Prostate gland (tissue), 2 donors: Measurements from ENCODE around the gene DPM2. TPM values are rescaled to one million over a fixed set of nuclear protein-coding genes. Genes with fewer than 3 reads are reported as not detected.
A peak's percentile ranks its signal among the peaks of the same experiment; 100 is the strongest.

Experiments used
- DNase-seq: peaks from one replicate; pipeline ENCODE4 v3.0.0-alpha.2; 2019; ENCODE audit warnings: low spot score
- H3K27ac ChIP-seq, 2 donors: fragments of 200-600 bp; sonication (generic); 2 replicates each; pipeline ENCODE4 v1.5.1; 2017 to 2019
- H3K27me3 ChIP-seq: fragments of 200-600 bp; sonication (generic); replicated peaks from 2 replicates; pipeline ENCODE4 v1.5.1; 2019; ENCODE audit not compliant: insufficient read depth
- H3K36me3 ChIP-seq, 2 donors: fragments of 200-600 bp; sonication (generic); 1 replicate in 1 of 2; 2 replicates in 1 of 2; pipeline versions ENCODE4 v1.5.1 to v1.8.1; 2017 to 2019
- H3K4me1 ChIP-seq: fragments of 200-600 bp; sonication (generic); replicated peaks from 2 replicates; pipeline ENCODE4 v1.5.1; 2019
- H3K4me3 ChIP-seq, 2 donors: fragments of 200-600 bp; sonication (generic); 2 replicates each; pipeline ENCODE4 v1.5.1; 2017 to 2019
- H3K9me3 ChIP-seq: fragments of 200-600 bp; sonication (generic); 2 replicates; pipeline ENCODE4 v1.5.1; 2017
- CTCF ChIP-seq, 4 experiments: fragments of 200-600 bp in 2 of 4; fragments of 450-650 bp in 2 of 4; sonication (generic) in 2 of 4; IDR thresholded peaks; 1 replicate in 3 of 4; 2 replicates in 1 of 4; pipeline ENCODE4 v1.5.1; 2016 to 2019; ENCODE audit warnings: antibody characterized with exemption in 4 of 4, mild to moderate bottlenecking in 2 of 4, moderate library complexity in 2 of 4
- POLR2A ChIP-seq: fragments of 450-650 bp; IDR thresholded peaks from one replicate; pipeline ENCODE4 v1.6.1; 2016; ENCODE audit warnings: antibody characterized with exemption, mild to moderate bottlenecking
- POLR2AphosphoS5 ChIP-seq: sonication (generic); formaldehyde crosslinking; IDR thresholded peaks from one replicate; pipeline ENCODE4 v1.6.1; 2017; ENCODE audit warnings: antibody characterized with exemption
- WGBS: methylation state at CpG from one replicate; pipeline ENCODE4 v1.1.5; 2018; 5-methylcytosine and 5-hydroxymethylcytosine counted together
- intact Hi-C: fragments of 100-400 bp; cut with DNase I; formaldehyde crosslinking; loops from one replicate; pipeline ENCODE4 v1.14.2; 2022
- total RNA-seq, 2 donors: library from RNA; depleted of rRNA; stranded (reverse); fragments of >200 nt; gene quantifications; one replicate each; pipeline ENCODE4 v1.1.0, GENCODE V29; 2016

DPM2 gene
- total RNA-seq, 2 donors from 2014 or later: 28.1 to 28.2 TPM

- Histone ChIP-seq H3K9me3 (no peaks in the 10 kb centered on the region), H3K27ac (peak overlapping the region; percentile 80 to 92), H3K27me3 (no peaks in the 10 kb centered on the region), H3K4me1 (peaks cover 54% of the 10 kb centered on the region), H3K36me3 (no peaks in the 10 kb centered on the region), H3K4me3 (no peak overlapping the region)
- 31% methylated on average over 6 of the region's 6 CpGs for WGBS
- DNase-seq: no peak
- intact Hi-C loops: no loop called here
- TF ChIP-seq POLR2A (peak; percentile 9), CTCF (IDR thresholded peaks at IDR 0.05) (no peak), POLR2AphosphoS5 (peak; percentile 14)
These were observed 38.8 kb upstream of the DPM2 start for GRCh38 chr9:127976498-127976897.

DNA sequence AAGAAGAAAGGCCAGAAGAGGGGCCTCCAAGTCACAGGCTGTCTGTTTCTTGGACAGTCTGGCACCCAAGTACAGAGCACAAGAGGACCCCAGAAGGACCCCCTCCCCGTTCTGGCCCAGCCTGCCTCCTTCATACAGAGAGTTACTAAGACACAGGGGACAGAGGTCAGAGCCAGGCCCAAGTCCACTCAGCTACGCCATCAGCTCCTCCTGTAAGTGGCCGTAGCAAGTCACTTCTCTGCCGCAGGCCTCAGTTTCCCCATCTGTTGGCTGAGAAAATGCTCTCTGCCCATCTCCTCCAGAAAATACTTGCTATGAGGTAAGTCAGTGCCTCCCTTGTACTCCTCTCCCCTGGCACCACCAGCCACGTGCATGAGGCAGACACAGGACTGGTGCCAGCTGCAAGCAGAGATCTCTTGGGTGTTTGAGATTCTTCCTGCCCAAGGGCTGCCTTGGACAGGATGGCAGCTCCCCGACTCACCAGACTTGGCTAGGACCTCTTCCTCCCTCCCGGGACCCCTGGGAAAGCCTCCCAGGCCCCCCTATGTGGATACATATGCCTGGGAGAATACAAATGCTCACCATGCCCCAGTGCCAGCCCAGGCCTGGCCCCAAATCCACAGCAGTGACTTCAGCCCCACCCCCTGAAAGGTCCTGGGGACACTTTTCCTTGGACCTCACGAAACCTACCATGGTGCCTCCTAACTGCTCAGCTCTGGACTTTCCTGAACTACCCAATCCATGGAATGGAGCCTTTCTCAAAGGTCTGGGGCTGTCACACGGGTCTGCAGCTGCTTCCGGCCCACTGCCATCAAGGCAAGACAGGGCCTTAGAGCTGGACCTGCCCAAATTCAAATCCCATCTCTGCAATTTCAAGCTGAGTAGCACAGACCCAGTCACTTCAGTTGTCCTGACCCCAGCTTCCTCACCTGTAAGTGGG lies 38.0 kb upstream of the DPM2 start:
- no peak for TF ChIP-seq POLR2AphosphoS5
- peak overlapping the region; percentile 27 to 92 for H3K27ac ChIP-seq
- H3K4me1 ChIP-seq: peaks cover 62% of the 10 kb centered on the region
- DNase-seq: no peak
- 62% methylated on average over 10 of the region's 10 CpGs for WGBS
- H3K9me3 ChIP-seq: no peaks in the 10 kb centered on the region
- H3K36me3 ChIP-seq: no peaks in the 10 kb centered on the region
- H3K27me3 ChIP-seq: no peaks in the 10 kb centered on the region
- intact Hi-C loops: no loop called here
- no peak overlapping the region for H3K4me3 ChIP-seq

DNA sequence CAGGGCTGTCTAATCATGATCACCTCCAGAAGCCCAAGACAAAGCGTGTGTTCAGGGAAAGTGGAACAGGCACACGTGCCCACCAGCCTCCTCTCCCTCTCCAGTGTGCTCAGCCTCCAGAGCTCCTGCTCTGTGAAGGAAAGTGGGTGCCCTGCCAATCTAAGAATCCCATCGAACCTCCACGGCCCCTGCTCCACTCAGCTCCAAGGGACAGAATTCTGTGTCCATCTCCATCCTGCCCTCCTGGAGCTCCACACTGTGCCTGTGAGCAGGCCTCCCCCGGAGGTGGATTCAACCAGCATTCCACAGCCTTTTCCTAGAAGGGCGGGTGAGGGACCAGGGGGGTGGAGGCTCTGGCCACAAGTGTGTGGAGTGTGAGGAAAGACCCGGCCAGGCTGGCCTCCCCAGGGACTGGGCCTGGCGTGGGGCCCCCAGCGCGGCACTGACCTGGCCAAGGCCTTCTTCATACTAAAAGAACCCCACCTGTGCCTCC lies 37.2 kb upstream of the DPM2 start:
- Histone ChIP-seq H3K9me3 (no peaks in the 10 kb centered on the region), H3K4me1 (peaks cover 69% of the 10 kb centered on the region), H3K27ac (peak overlapping the region; percentile 27 to 92), H3K27me3 (no peaks in the 10 kb centered on the region), H3K4me3 (no peak overlapping the region), H3K36me3 (no peaks in the 10 kb centered on the region)
- 44% methylated on average over 10 of the region's 10 CpGs for WGBS
- intact Hi-C loops: no loop called here
- TF ChIP-seq CTCF (IDR thresholded peaks at IDR 0.05) (no peak), POLR2A (no peak), POLR2AphosphoS5 (no peak)
- DNase-seq: no peak

GRCh38 chr9:127974001-127974768 lies 36.5 kb upstream of the DPM2 start:
- Histone ChIP-seq H3K4me3 (no peak overlapping the region), H3K27me3 (no peaks in the 10 kb centered on the region), H3K4me1 (peaks cover 73% of the 10 kb centered on the region), H3K9me3 (no peaks in the 10 kb centered on the region), H3K36me3 (no peaks in the 10 kb centered on the region), H3K27ac (peak overlapping the region; percentile 59 to 92)
- TF ChIP-seq POLR2A (no peak), POLR2AphosphoS5 (no peak), CTCF (IDR thresholded peaks at IDR 0.05) (no peak)
- DNase-seq: no peak
- WGBS: 44% methylated on average over 12 of the region's 12 CpGs
- intact Hi-C loops: no loop called here
